Gastroesophageal sphincter (tissue), 4 donors: Measurements from ENCODE around the gene ARHGEF3. TPM values are rescaled to one million over a fixed set of nuclear protein-coding genes. Genes with fewer than 3 reads are reported as not detected.

ENCODE experiments used
- ATAC-seq: fragments of 150-250 bp; one replicate; pipeline ENCODE4 v1.9.1; 2016; ENCODE audit warnings: mild to moderate bottlenecking, moderate library complexity
- H3K27ac ChIP-seq, 4 donors: fragments of 200-600 bp; sonication (generic) in 3 of 4; 1 replicate in 3 of 4; 2 replicates in 1 of 4; pipeline ENCODE4 v1.5.1; 2016 to 2019
- H3K27me3 ChIP-seq: fragments of 200-600 bp; sonication (generic); one replicate; pipeline ENCODE4 v1.5.1; 2019
- H3K36me3 ChIP-seq, 2 donors: fragments of 200-600 bp; sonication (generic); one replicate each; pipeline ENCODE4 v1.5.1; 2019; ENCODE audit warnings: control low read depth in 1 of 2
- H3K4me1 ChIP-seq, 3 donors: fragments of 200-600 bp; sonication (generic); 1 replicate in 2 of 3; 2 replicates in 1 of 3; pipeline ENCODE4 v1.5.1; 2016 to 2019; ENCODE audit warnings: control low read depth in 2 of 3
- H3K4me3 ChIP-seq, 2 donors: fragments of 200-600 bp; sonication (generic); one replicate each; pipeline ENCODE4 v1.5.1; 2019; ENCODE audit warnings: mild to moderate bottlenecking in 1 of 2, moderate library complexity in 1 of 2
- H3K9me3 ChIP-seq, 3 donors: fragments of 200-600 bp; sonication (generic); one replicate each; pipeline ENCODE4 v1.5.1; 2017 to 2019; ENCODE audit warnings: control low read depth in 2 of 3
- EP300 ChIP-seq: sonication (generic); formaldehyde crosslinking; IDR thresholded peaks from one replicate; pipeline ENCODE4 v1.6.1; 2017; ENCODE audit warnings: antibody characterized with exemption, mild to moderate bottlenecking
- POLR2A ChIP-seq, 2 donors: fragments of 450-650 bp; IDR thresholded peaks; one replicate each; pipeline ENCODE4 v1.6.1; 2017; ENCODE audit warnings: antibody characterized with exemption in 2 of 2, mild to moderate bottlenecking in 2 of 2, moderate library complexity in 1 of 2
- POLR2AphosphoS5 ChIP-seq: sonication (generic); formaldehyde crosslinking; IDR thresholded peaks from one replicate; pipeline ENCODE4 v1.6.1; 2017; ENCODE audit warnings: antibody characterized with exemption
- WGBS, 2 donors: methylation state at CpG; one replicate each; pipeline ENCODE4 v1.1.5; 2018; ENCODE audit warnings: low coverage in 1 of 2; 5-methylcytosine and 5-hydroxymethylcytosine counted together
- total RNA-seq, 4 donors: library from RNA; depleted of rRNA; stranded (reverse); fragments of >200 nt; gene quantifications; one replicate each; pipeline ENCODE4 v1.1.0, GENCODE V29; 2016
- TF ChIP-seq, protein P1 (sequence below), 4 experiments: fragments of 200-600 bp in 2 of 4; fragments of 450-650 bp in 2 of 4; sonication (generic) in 1 of 4; IDR thresholded peaks; one replicate each; pipeline ENCODE4 v1.5.1; 2017 to 2019; ENCODE audit warnings: antibody characterized with exemption in 4 of 4, mild to moderate bottlenecking in 2 of 4, moderate library complexity in 2 of 4

Gene ARHGEF3
- total RNA-seq, 4 donors from 2014 or later, result 10.1 to 21.6 (median 10.5) TPM

DNA sequence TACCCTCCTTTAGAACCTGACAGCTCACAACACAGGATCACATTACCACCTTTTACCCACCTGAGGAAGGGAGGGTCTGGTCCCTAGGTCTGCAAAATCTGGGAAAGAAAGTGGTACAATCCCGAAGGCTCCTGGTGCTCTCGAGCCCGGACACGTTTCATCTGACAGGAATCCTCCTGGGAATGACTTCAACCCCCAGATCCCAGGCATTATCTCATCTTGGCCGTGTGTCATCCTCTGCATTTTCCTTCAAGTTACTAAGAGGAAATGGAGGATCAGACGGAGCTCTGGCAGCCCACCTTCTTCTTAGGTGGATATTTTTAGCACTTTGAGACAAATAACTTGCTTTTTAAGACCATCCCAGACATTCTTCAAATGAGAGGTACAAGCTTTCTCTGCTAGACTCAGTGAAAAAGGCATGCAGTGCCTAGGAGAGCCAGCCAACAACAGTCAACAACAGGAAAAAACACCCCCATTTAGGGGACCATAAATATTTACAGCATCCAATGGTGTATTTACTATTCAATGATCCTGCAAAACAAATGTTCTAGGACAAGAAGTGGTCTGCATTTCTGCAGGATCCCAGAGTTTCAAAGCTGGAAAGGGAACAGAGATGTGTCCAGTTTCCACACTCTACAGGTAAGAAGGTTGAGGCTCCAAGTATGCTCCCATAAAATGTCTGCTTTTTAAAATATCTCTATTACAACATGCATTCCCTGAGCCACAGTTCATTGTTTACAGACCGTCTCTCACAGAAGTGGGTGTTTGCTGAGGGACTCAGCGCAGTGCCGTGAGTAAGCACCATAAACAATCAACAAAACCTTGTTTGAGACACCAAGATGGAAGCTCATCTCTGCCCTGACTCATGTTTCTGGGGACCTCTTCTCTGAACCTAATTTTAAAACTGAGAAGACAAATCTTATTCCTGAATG is 38.3 kb upstream of the ARHGEF3 start:
- Histone ChIP-seq H3K4me1 (no peaks in the 10 kb centered on the region), H3K27me3 (no peaks in the 10 kb centered on the region), H3K4me3 (no peak overlapping the region), H3K9me3 (no peaks in the 10 kb centered on the region), H3K27ac (no peak overlapping the region), H3K36me3 (no peaks in the 10 kb centered on the region)
- no peak for ATAC-seq
- TF ChIP-seq POLR2AphosphoS5, result no peak
- TF ChIP-seq POLR2A (IDR thresholded peaks at IDR 0.05), result no peak
- 46 to 71% methylated on average over 4 to 9 of the region's 9 CpGs for WGBS, 2 donors

DNA sequence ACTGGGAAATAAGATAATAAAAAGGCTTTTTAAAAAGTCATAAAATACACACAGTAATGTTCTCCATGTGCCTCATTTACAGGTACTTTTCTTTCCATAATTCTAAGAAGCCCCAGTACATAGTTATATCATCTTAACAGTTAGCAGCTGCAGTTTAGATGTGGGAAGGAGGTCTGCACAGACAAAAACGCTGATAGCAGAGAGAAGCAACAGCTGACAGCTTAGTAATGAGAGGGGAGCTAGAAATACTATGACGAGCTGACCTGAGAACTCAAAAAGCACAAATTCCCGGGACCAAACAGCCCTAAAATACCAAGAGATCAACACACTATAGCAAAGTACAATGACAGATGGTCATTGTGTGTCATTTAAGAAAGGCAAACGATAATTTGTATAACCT is 36.7 kb upstream of the ARHGEF3 start:
- TF ChIP-seq, protein P1, sequence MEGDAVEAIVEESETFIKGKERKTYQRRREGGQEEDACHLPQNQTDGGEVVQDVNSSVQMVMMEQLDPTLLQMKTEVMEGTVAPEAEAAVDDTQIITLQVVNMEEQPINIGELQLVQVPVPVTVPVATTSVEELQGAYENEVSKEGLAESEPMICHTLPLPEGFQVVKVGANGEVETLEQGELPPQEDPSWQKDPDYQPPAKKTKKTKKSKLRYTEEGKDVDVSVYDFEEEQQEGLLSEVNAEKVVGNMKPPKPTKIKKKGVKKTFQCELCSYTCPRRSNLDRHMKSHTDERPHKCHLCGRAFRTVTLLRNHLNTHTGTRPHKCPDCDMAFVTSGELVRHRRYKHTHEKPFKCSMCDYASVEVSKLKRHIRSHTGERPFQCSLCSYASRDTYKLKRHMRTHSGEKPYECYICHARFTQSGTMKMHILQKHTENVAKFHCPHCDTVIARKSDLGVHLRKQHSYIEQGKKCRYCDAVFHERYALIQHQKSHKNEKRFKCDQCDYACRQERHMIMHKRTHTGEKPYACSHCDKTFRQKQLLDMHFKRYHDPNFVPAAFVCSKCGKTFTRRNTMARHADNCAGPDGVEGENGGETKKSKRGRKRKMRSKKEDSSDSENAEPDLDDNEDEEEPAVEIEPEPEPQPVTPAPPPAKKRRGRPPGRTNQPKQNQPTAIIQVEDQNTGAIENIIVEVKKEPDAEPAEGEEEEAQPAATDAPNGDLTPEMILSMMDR (IDR thresholded peaks at IDR 0.05), result no peak
- TF ChIP-seq POLR2AphosphoS5 (no peak), POLR2A (IDR thresholded peaks at IDR 0.05) (no peak), EP300 (no peak)
- H3K27me3 ChIP-seq, result no peaks in the 10 kb centered on the region
- no peak for ATAC-seq
- H3K4me1 ChIP-seq, result no peaks in the 10 kb centered on the region
- no peak overlapping the region for H3K4me3 ChIP-seq
- 69 to 81% methylated on average over 3 to 4 of the region's 4 CpGs for WGBS, 2 donors
- H3K9me3 ChIP-seq, result no peaks in the 10 kb centered on the region
- H3K36me3 ChIP-seq, result no peaks in the 10 kb centered on the region
- H3K27ac ChIP-seq, result no peak overlapping the region

DNA sequence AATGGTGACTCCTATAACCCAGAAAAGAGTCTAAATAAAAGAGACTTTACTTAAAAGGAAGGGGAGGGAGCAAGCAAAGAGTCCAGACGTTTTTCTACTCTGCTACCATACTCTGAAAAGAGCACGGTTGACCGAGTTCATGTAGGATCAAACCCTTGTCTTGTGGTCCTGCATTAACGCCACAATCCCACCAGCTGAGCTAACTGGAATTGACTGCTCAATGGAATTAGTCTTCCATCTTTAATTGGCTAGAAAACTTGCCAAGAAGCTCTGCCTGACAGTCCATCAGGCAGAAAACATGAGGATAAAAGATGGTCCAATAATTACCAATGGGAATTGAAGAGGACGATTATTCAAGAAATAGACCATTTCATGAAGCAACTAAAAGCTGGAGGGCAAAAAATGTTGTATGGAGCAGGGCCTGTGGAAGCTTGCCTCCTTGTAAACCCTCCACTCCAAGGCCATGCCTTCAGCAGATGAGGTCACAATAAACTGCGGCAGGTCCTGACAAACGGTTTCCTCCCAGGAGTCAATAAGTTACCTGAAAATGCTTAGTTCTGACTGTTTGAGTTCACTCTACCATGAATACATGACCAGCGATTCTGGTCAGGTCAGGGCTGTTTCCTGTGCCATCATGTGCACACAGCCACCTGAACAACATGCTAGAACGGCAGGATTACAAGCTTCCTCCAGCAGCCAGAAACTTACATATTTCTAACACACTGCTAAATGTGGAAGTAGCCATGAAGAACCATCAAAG is 35.6 kb upstream of the ARHGEF3 start:
- no peaks in the 10 kb centered on the region for H3K4me1 ChIP-seq
- ATAC-seq, result no peak
- no peaks in the 10 kb centered on the region for H3K27me3 ChIP-seq
- no peak overlapping the region for H3K4me3 ChIP-seq
- H3K27ac ChIP-seq, result no peak overlapping the region
- TF ChIP-seq POLR2AphosphoS5 (no peak), POLR2A (IDR thresholded peaks at IDR 0.05) (no peak), EP300 (no peak)
- TF ChIP-seq, protein P1 (IDR thresholded peaks at IDR 0.05), result no peak
- WGBS, 2 donors, result 73 to 79% methylated on average over 8 of the region's 9 CpGs
- no peaks in the 10 kb centered on the region for H3K36me3 ChIP-seq
- no peaks in the 10 kb centered on the region for H3K9me3 ChIP-seq

DNA sequence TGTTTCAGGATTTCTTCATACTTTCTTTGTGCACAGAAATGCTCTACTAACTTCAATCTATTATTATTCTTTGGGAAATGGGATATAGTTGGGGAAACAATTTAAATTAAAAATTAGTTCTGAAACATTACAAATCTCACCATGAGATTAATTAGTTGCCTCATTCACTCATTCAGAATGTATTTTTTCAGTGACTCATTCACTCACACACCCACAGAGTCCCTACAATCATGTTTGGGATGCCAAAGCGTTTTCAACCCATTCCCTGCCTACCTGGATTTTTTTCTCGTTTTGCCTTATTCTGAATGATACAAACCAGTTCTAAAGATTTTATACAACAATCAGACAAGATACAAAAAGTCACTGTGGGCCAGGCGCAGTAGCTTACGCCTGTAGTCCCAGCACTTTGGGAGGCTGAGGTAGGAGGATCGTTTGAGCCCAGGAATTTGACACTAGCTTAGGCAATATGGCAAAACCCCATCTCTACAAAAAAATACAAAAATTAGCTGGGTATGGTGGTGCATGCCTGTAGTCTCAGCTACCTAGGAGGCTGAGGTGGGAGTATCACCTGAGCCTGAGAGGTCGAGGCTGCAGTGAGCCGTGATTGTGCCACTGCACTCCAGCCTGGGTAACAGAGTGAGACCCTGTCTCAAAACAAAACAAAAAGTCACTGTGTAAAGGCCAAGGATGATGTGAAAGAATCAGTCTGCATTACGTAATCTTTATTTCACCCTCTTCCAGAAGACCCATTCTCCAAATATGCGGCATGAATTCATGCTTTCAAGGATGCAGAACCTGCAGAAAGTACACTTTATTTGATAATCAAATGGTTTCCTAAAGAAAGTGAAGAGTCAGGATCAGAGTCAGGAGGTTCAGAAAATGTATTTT is 34.8 kb upstream of the ARHGEF3 start:
- Histone ChIP-seq H3K27ac (no peak overlapping the region), H3K27me3 (no peaks in the 10 kb centered on the region), H3K36me3 (no peaks in the 10 kb centered on the region), H3K4me1 (no peaks in the 10 kb centered on the region), H3K4me3 (no peak overlapping the region), H3K9me3 (no peaks in the 10 kb centered on the region)
- 86 to 89% methylated on average over 5 to 8 of the region's 9 CpGs for WGBS, 2 donors
- no peak for ATAC-seq
- no peak for TF ChIP-seq POLR2A (IDR thresholded peaks at IDR 0.05)

DNA sequence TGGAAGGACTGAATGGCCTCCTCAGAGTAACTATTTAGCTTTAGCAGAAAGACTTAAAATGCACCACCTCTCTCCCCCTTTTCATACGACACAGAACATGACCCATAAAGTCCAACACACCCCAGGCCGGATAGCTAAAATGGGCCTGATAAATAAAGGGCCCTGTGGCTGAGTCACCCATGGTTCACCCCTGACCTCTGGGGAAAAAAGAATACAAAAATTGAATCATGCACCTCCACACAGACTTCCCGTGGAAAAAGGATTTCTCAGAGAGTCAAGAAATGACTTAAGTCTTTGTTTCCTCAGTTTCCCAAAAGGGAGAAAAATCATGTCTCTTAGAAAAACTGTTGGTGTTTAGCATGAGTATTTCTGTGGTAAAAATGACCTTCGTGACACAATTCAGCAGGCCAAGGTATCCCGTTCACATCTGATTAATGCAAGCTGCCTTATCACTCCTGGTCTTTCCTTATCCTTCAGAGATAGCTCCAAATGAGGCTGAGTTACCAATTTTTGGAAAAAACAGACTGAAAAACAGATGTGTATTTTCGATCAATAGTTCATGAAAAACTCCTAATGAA is 34.0 kb upstream of the ARHGEF3 start:
- no peak overlapping the region for H3K27ac ChIP-seq
- H3K36me3 ChIP-seq, result no peaks in the 10 kb centered on the region
- no peak overlapping the region for H3K4me3 ChIP-seq
- H3K4me1 ChIP-seq, result no peaks in the 10 kb centered on the region
- no peaks in the 10 kb centered on the region for H3K9me3 ChIP-seq
- TF ChIP-seq POLR2A (IDR thresholded peaks at IDR 0.05) (no peak), EP300 (no peak), POLR2AphosphoS5 (no peak)
- TF ChIP-seq, protein P1 (IDR thresholded peaks at IDR 0.05), result no peak
- ATAC-seq, result no peak
- no peaks in the 10 kb centered on the region for H3K27me3 ChIP-seq
- 63 to 84% methylated on average over 6 of the region's 6 CpGs for WGBS, 2 donors
